ENCODE results near the gene CLIP2.

- TF ChIP-seq, protein P1, sequence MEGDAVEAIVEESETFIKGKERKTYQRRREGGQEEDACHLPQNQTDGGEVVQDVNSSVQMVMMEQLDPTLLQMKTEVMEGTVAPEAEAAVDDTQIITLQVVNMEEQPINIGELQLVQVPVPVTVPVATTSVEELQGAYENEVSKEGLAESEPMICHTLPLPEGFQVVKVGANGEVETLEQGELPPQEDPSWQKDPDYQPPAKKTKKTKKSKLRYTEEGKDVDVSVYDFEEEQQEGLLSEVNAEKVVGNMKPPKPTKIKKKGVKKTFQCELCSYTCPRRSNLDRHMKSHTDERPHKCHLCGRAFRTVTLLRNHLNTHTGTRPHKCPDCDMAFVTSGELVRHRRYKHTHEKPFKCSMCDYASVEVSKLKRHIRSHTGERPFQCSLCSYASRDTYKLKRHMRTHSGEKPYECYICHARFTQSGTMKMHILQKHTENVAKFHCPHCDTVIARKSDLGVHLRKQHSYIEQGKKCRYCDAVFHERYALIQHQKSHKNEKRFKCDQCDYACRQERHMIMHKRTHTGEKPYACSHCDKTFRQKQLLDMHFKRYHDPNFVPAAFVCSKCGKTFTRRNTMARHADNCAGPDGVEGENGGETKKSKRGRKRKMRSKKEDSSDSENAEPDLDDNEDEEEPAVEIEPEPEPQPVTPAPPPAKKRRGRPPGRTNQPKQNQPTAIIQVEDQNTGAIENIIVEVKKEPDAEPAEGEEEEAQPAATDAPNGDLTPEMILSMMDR (IDR thresholded peaks at IDR 0.05; ENCODE audit: low read length) = no peak
- no peak for TF ChIP-seq EZH2phosphoT487 (IDR thresholded peaks at IDR 0.05; ENCODE audit: low read length)
- TF ChIP-seq EZH2 (optimal IDR thresholded peaks at IDR 0.05; ENCODE audit: low read depth, low read length) = no peak
Observed at GRCh38 chr7:74412603-74413002, 123.4 kb downstream of the CLIP2 start.

Data from MM.1S (cell line).